GM23248 (cell line): ENCODE results near the gene ERI3. TPM values are rescaled to one million over a fixed set of nuclear protein-coding genes. Genes with fewer than 3 reads are reported as not detected.

Source experiments
- DNase-seq: peaks from one replicate; pipeline ENCODE4 v3.0.0-alpha.2; 2015
- H2AFZ ChIP-seq: fragments of 200-600 bp; sonication (generic); 2 replicates; pipeline ENCODE4 v1.6.1; 2016; ENCODE audit warnings: antibody characterized with exemption
- H3F3A ChIP-seq: fragments of 200-600 bp; sonication (generic); 2 replicates; pipeline ENCODE4 v1.6.1; 2016; ENCODE audit warnings: mild to moderate bottlenecking, antibody characterized with exemption, mixed run types; ENCODE audit not compliant: insufficient read depth
- H3K27ac ChIP-seq: fragments of 200-600 bp; sonication (generic); 2 replicates; pipeline ENCODE4 v1.5.1; 2016; ENCODE audit warnings: mild to moderate bottlenecking
- H3K27me3 ChIP-seq: fragments of 200-600 bp; sonication (generic); replicated peaks from 2 replicates; pipeline ENCODE4 v1.6.1; 2016; ENCODE audit warnings: mild to moderate bottlenecking; ENCODE audit not compliant: insufficient read depth
- H3K36me3 ChIP-seq: fragments of 200-600 bp; sonication (generic); 2 replicates; pipeline ENCODE4 v1.6.1; 2016; ENCODE audit warnings: low read depth, mild to moderate bottlenecking
- H3K4me1 ChIP-seq: fragments of 200-600 bp; sonication (generic); 2 replicates; pipeline ENCODE4 v1.6.1; 2016; ENCODE audit warnings: mild to moderate bottlenecking; ENCODE audit not compliant: insufficient read depth
- H3K4me2 ChIP-seq: fragments of 200-600 bp; sonication (generic); one replicate; pipeline ENCODE4 v1.6.1; 2016; ENCODE audit warnings: mild to moderate bottlenecking; ENCODE audit not compliant: unreplicated experiment
- H3K4me3 ChIP-seq: fragments of 200-600 bp; sonication (generic); 2 replicates; pipeline ENCODE4 v1.5.1; 2016; ENCODE audit warnings: mild to moderate bottlenecking
- H3K79me2 ChIP-seq: fragments of 200-600 bp; sonication (generic); 2 replicates; pipeline ENCODE4 v1.6.1; 2016; ENCODE audit warnings: mild to moderate bottlenecking; ENCODE audit not compliant: insufficient read depth
- H3K9ac ChIP-seq: fragments of 200-600 bp; sonication (generic); 2 replicates; pipeline ENCODE4 v1.6.1; 2016; ENCODE audit warnings: mild to moderate bottlenecking
- H3K9me2 ChIP-seq: fragments of 200-600 bp; sonication (generic); 2 replicates; pipeline ENCODE4 v1.6.1; 2016; ENCODE audit warnings: mixed run types, mild to moderate bottlenecking, moderate library complexity; ENCODE audit not compliant: insufficient read depth
- H3K9me3 ChIP-seq: fragments of 200-600 bp; sonication (generic); one replicate; pipeline ENCODE4 v1.6.1; 2017; ENCODE audit warnings: low read depth
- H4K20me1 ChIP-seq: fragments of 200-600 bp; sonication (generic); 2 replicates; pipeline ENCODE4 v1.6.0; 2016; ENCODE audit not compliant: insufficient read depth
- EZH2 ChIP-seq: fragments of 200-600 bp; sonication (generic); IDR thresholded peaks from 2 replicates; pipeline ENCODE4 v1.6.1; 2018; ENCODE audit warnings: antibody characterized with exemption, mild to moderate bottlenecking; ENCODE audit not compliant: insufficient read depth, poor library complexity, severe bottlenecking
- EZH2phosphoT487 ChIP-seq: fragments of 200-600 bp; sonication (generic); IDR thresholded peaks from 2 replicates; pipeline ENCODE4 v1.6.1; 2018; ENCODE audit warnings: antibody characterized with exemption, moderate library complexity, mild to moderate bottlenecking, low read depth; ENCODE audit not compliant: insufficient read depth
- WGBS, 2 experiments: methylation state at CpG; one replicate each; pipeline ENCODE4 v1.1.6; 2015 to 2017; ENCODE audit warnings: low lambda C conversion rate in 2 of 2, low coverage in 1 of 2; ENCODE audit errors: missing lambda C conversion rate in 2 of 2; 5-methylcytosine and 5-hydroxymethylcytosine counted together
- in situ Hi-C: fragments of 300-500 bp; cut with MboI; formaldehyde crosslinking; loops from 2 replicates; pipeline ENCODE4 v1.15.0; 2020
- polyA plus RNA-seq: library from polyadenylated mRNA; unstranded; fragments of >200 nt; fragmentation: Nextera tagmentation; extraction: Ambion mirVana; gene quantifications from 2 replicates; pipeline ENCODE4 v1.2.1, GENCODE V29; 2016
- total RNA-seq: library from RNA; depleted of rRNA; stranded (reverse); fragments of >200 nt; shearing (Covaris generic); gene quantifications from 2 replicates; pipeline ENCODE4 v1.2.3, GENCODE V29; 2014

The ERI3 gene
- total and polyA plus RNA-seq, 2 experiments from 2014 or later: 51.2 to 83.4 TPM

DNA sequence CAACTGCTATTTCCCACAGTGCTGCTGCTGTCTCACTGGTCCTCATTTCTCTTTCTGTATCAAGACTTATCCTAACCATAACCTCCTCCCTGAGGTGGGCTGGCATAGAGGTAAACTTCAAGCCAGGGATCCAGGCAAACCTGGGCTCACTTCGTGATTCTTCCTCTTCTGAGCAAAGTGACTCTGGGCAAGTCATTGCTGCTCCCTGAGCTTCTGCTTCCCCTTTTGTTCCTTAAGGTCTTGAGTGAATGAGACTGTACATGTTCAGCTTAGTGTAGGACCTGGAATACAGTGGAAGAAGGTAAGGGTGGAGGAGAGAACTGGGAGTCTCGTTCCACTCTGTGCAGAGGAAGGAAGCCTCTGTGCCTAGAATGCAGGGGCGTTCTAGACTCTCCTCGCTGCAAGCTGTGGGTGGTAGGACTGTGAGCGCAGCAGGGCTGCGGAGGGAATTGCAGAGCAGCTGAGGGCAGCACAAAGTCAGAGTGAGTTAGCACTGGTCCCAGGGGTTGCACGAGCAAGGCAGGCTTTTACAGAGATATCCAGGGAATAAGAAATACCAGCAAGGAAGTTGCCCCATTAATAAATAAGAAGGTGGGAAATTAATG, 11.4 kb upstream of the ERI3 start:
- Histone ChIP-seq H4K20me1 (no peaks in the 10 kb centered on the region), H3K9me3 (no peaks in the 10 kb centered on the region), H3F3A (no peaks in the 10 kb centered on the region), H3K36me3 (no peaks in the 10 kb centered on the region), H2AFZ (no peak overlapping the region), H3K27ac (no peak overlapping the region), H3K79me2 (no peaks in the 10 kb centered on the region), H3K4me2 (no peak overlapping the region), H3K4me3 (no peak overlapping the region), H3K9me2 (no peaks in the 10 kb centered on the region), H3K27me3 (peaks cover 10% of the 10 kb centered on the region), H3K9ac (no peak overlapping the region), H3K4me1 (no peaks in the 10 kb centered on the region)
- TF ChIP-seq EZH2 (no peak), EZH2phosphoT487 (no peak)
- no peak for DNase-seq
- in situ Hi-C loops: no loop called here
- WGBS, 2 experiments: 51 to 53% methylated on average over 7 of the region's 7 CpGs

- Histone ChIP-seq H3K9ac (no peak overlapping the region), H3K79me2 (no peaks in the 10 kb centered on the region), H3K9me3 (no peaks in the 10 kb centered on the region), H3F3A (no peaks in the 10 kb centered on the region), H3K4me3 (no peak overlapping the region), H3K9me2 (no peaks in the 10 kb centered on the region), H3K4me1 (no peaks in the 10 kb centered on the region), H2AFZ (no peak overlapping the region), H3K27me3 (no peaks in the 10 kb centered on the region; the same call in 1 of the 2 replicates), H3K4me2 (no peak overlapping the region), H3K27ac (no peak overlapping the region), H3K36me3 (no peaks in the 10 kb centered on the region), H4K20me1 (no peaks in the 10 kb centered on the region)
- in situ Hi-C loops: no loop called here
- 55 to 57% methylated on average over 4 of the region's 4 CpGs for WGBS, 2 experiments
- DNase-seq: peak; percentile 13
- TF ChIP-seq EZH2phosphoT487 (no peak), EZH2 (no peak)
These were observed 6.4 kb upstream of the ERI3 start for GRCh38 chr1:44361478-44361877.

GRCh38 chr1:44359234-44359935, 4.3 kb upstream of the ERI3 start:
- in situ Hi-C loops: no loop called here

DNA sequence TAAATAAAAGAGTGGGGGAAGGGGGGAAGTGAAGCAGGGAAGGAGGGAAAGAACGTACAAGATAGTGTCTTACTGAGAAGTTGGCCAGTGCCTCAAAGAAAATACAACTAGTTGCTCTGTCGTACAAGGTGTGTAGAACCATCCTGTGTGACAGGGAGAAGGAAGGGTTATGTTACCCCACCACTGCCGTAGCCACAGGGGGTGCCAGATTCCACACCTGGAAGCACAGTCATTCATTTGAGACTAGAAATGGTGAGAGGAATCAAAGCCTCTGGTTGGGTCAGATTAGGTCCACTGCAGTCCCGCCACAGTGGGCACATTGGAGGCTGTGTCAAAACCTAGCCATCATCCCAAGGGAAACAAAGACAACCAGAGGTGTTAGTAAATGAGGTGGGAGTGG, 2.7 kb upstream of the ERI3 start:
- Histone ChIP-seq H4K20me1 (no peaks in the 10 kb centered on the region), H3K9me2 (no peaks in the 10 kb centered on the region), H3K9ac (no peak overlapping the region), H3K27ac (no peak overlapping the region), H3K27me3 (no peaks in the 10 kb centered on the region), H3K4me2 (no peak overlapping the region), H3K4me3 (no peak overlapping the region), H3K79me2 (peaks cover 22% of the 10 kb centered on the region), H2AFZ (no peak overlapping the region), H3K4me1 (peaks cover 12% of the 10 kb centered on the region; the same call in 1 of the 2 replicates), H3K9me3 (no peaks in the 10 kb centered on the region), H3K36me3 (no peaks in the 10 kb centered on the region), H3F3A (no peaks in the 10 kb centered on the region)
- in situ Hi-C loops: no loop called here
- no peak for TF ChIP-seq EZH2
- no peak for TF ChIP-seq EZH2phosphoT487
- WGBS, 2 experiments: 22 to 31% methylated on average over 4 of the region's 4 CpGs
- DNase-seq: no peak

More at GRCh38 chr1:44359234-44359935, 4.3 kb upstream of the ERI3 start:
- Histone ChIP-seq H3K9ac (no peak overlapping the region), H3K79me2 (peaks cover 5% of the 10 kb centered on the region), H3K4me2 (no peak overlapping the region), H3F3A (no peaks in the 10 kb centered on the region), H3K27me3 (no peaks in the 10 kb centered on the region; the same call in 1 of the 2 replicates), H2AFZ (peak overlapping the region; percentile 60; the same call in 1 of the 2 replicates), H4K20me1 (no peaks in the 10 kb centered on the region), H3K9me3 (no peaks in the 10 kb centered on the region), H3K4me3 (no peak overlapping the region), H3K27ac (no peak overlapping the region), H3K4me1 (0 out of 2 replicates have a peak, but pooled peaks cover under 1% of the 10 kb centered on the region), H3K9me2 (no peaks in the 10 kb centered on the region), H3K36me3 (no peaks in the 10 kb centered on the region)
- TF ChIP-seq EZH2 (no peak), EZH2phosphoT487 (no peak)
- peak; percentile 19 for DNase-seq
- WGBS, 2 experiments: 28 to 29% methylated on average over 6 of the region's 6 CpGs
